Activated CD8-positive, alpha-beta memory T cell treated with anti-CD3 and anti-CD28 coated beads, Interleukin-2, amount 50 U/mL, for 1 hour (primary cell): Measurements from ENCODE around the gene RNF227.
"Not testable (repeated sequence)": the region's sequence is repeated elsewhere in the genome, so short reads cannot be mapped to it uniquely, and the experiment has no call there.

Source experiments
- DNase-seq: peaks from one replicate; pipeline ENCODE4 v3.0.0-alpha.2; 2020; ENCODE audit errors: extremely low read depth

Gene RNF227

GRCh38 chr17:7915611-7916384 lies at the start of gene RNF227:
Gene RNF227, minus strand, starts transcription at chr17:7916289. Its CDS starts 94 bp downstream, at chr17:7916195.
- DNase-seq = peak; percentile 60

GRCh38 chr17:7961421-7961820 lies 45.3 kb upstream of the RNF227 start:
- no peak for DNase-seq

- DNase-seq = no peak
These were observed 43.6 kb upstream of the RNF227 start for GRCh38 chr17:7959503-7960253.

GRCh38 chr17:7956228-7956965 lies 40.3 kb upstream of the RNF227 start:
- no peak for DNase-seq

GRCh38 chr17:7955414-7956227 lies 39.5 kb upstream of the RNF227 start:
- no peak for DNase-seq

- not testable (repeated sequence) for DNase-seq
These were observed 37.2 kb upstream of the RNF227 start for GRCh38 chr17:7953266-7953665.

GRCh38 chr17:7951143-7951792 lies 35.2 kb upstream of the RNF227 start:
- no peak for DNase-seq

- no peak for DNase-seq
These were observed 34.5 kb upstream of the RNF227 start for GRCh38 chr17:7950578-7950977.

- DNase-seq = no peak
These were observed 31.6 kb upstream of the RNF227 start for GRCh38 chr17:7947651-7948050.

- no peak for DNase-seq
These were observed 30.4 kb upstream of the RNF227 start for GRCh38 chr17:7946441-7946840.

- no peak for DNase-seq
These were observed 29.6 kb upstream of the RNF227 start for GRCh38 chr17:7945651-7946050.

GRCh38 chr17:7944326-7944725 lies 28.2 kb upstream of the RNF227 start:
- no peak for DNase-seq

GRCh38 chr17:7943291-7943690 lies 27.2 kb upstream of the RNF227 start:
- no peak for DNase-seq

- no peak for DNase-seq
These were observed 24.7 kb upstream of the RNF227 start for GRCh38 chr17:7940743-7941142.

GRCh38 chr17:7940034-7940433 lies 23.9 kb upstream of the RNF227 start:
- DNase-seq = no peak

- no peak for DNase-seq
These were observed 19.8 kb upstream of the RNF227 start for GRCh38 chr17:7935859-7936258.

GRCh38 chr17:7932949-7933348 lies 16.9 kb upstream of the RNF227 start:
- no peak for DNase-seq

- no peak for DNase-seq
These were observed 16.4 kb upstream of the RNF227 start for GRCh38 chr17:7932483-7932891.

GRCh38 chr17:7931709-7932482 lies 15.8 kb upstream of the RNF227 start, which contains the start of the genes CNTROB and TRAPPC1:
Gene CNTROB, plus strand, starts transcription at chr17:7932206. Its CDS starts 874 bp downstream, at chr17:7933080.
Gene TRAPPC1, minus strand, starts transcription at chr17:7931946. Its CDS starts 117 bp downstream, at chr17:7931829.
- DNase-seq = peak; percentile 94
